GM11168 (cell line): ENCODE data around the gene KDM5B.
"Not testable (repeated sequence)": the region's sequence is repeated elsewhere in the genome, so short reads cannot be mapped to it uniquely, and the experiment has no call there.

ENCODE experiments used
- in situ Hi-C: fragments of 300-500 bp; cut with MboI; formaldehyde crosslinking; loops from one replicate; pipeline ENCODE4 v1.12.0; 2022; ENCODE audit warnings: low sequenced_read_pairs; ENCODE audit not compliant: unreplicated experiment

KDM5B gene

DNA sequence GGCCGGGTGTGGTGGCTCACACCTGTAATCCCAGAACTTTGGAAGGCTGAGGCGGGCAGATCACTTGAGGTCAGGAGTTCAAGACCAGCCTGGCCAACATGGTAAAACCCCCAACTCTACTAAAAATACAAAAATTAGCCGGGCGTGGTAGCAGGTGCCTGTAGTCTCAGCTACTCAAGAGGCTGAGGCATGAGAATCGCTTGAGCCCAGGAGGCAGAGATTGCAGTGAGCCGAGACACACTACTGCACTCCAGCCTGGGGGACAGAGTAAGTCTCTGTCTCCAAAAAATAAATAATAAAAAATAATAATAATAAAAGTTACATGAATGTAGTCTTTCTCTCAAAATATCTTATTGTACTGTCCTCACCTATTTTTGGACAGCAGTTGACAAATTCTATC is 13.3 kb downstream of the KDM5B start:
- in situ Hi-C loops, result not testable (repeated sequence)

- in situ Hi-C loops, result no loop called here
These were observed 14.0 kb downstream of the KDM5B start for GRCh38 chr1:202794051-202794740.

GRCh38 chr1:202791077-202791747 is 17.0 kb downstream of the KDM5B start:
- in situ Hi-C loops, result no loop called here

GRCh38 chr1:202788800-202789199 is 19.4 kb downstream of the KDM5B start:
- in situ Hi-C loops, result no loop called here

- in situ Hi-C loops, result no loop called here
These were observed 21.4 kb downstream of the KDM5B start for GRCh38 chr1:202786804-202787203.

DNA sequence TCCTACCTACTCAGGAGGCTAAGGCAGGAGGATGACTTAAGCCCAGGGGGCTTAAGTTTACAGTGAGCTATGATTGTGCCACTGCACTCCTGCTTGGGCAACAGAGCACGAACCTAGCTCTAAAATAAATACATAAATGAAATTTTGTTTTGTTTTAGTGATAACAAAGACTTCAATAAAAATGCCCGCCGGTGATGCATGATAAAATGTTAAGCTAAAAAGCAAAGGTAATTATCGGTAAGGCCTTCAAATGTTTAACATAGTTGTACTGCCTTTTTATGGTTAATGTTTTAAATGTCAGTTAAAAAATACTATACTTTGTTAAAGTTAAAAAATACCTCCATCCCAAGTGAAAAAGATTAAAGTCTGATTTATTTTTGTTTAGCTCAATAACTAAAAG is 27.0 kb downstream of the KDM5B start:
- in situ Hi-C loops, result no loop called here

DNA sequence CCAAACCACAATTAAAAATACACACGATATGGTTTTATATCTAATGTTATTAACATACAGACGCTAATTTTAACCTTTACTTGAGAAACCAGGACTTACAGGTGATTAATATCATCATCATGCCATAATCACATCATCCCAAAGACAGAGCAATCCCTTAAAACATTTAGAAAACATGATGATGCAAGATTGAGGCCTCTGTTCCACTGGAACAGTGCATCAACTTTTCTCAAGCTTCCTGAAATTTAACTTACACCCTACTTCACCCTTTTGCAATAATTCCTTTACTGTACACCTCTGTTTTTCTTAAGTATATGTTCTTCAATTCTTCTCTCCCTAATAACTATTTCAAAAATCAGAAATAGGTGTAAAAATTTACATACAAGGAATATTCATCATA is 38.1 kb downstream of the KDM5B start:
- in situ Hi-C loops, result no loop called here

GRCh38 chr1:202765721-202766120 is 42.5 kb downstream of the KDM5B start:
- in situ Hi-C loops, result no loop called here

DNA sequence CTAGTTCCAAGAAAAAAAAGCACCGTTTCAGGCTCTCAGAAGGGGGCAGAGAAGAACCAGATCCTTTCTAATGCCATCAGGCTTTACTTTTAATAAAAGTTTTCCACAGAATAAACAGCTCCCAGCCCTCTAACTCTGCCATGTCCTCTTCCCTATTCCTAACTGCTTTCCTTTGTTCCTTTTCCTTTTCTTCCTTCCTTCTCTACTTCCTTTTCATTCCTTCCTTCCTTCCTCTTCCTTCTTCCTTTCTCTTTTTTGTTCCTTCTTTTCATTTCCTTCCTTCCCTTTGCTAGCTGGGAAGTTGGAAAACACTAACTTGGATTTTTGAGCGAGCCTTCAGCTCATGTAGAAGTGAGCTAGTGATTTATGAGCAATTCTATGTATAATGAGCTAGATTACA is 46.2 kb downstream of the KDM5B start:
- in situ Hi-C loops, result no loop called here

GRCh38 chr1:202760589-202760988 is 47.6 kb downstream of the KDM5B start:
- in situ Hi-C loops, result no loop called here

DNA sequence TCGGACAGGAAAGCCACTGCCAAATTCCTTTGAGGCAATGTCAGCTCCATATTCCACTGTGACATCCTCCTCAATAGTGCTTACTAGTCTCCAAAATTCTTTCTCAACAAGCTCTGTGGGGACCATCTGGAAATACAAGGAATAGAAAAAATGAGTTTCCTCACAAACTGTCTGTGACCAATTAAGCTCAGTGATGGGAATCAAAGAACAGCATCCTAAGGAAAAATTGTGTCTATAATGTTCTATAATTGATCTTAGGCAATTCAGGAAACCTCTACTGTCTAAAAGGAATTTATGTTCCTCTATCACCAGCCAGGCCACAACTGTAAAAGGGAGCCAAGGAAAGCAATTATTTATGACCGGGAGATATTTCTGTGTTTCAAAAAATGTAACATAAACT is 51.8 kb downstream of the KDM5B start:
- in situ Hi-C loops, result no loop called here

DNA sequence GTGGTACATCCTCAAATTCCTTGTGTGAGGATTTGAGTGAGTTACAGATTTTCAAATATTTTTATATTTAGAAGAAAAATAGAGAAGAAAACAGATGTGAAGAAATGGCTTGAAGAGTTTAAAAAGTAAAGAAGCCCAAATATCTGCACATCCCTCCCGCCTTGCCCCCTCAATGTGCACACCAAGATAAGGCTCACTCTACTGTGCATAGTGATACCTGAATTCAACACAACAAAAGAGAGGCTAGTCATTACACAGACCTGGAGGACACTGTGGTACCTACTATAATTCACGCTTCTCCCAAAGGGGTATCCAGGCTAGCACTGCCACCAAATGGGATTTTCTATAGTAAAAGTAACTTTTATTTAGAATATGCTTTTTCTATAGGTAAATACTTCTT is 53.9 kb downstream of the KDM5B start:
- in situ Hi-C loops, result no loop called here

DNA sequence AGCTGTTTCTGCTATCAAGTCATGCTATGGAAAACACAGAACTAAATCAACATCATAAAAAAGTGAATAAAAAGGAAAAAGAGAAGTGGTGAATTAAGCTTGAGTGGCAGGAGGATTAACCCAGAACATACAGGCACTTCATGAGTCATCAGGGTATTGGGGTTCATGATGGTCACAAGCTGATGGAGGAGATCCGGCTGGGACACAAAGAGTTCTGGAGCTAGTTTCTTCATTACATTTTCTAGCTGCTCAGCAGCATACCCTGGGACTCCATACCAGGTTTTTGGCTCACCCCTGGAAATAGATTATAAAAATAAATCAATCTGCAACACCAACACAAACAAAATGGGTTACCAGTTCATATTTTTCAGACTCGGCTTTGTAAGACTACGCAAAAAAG is 55.4 kb downstream of the KDM5B start:
- in situ Hi-C loops, result no loop called here

- in situ Hi-C loops, result no loop called here
These were observed 57.5 kb downstream of the KDM5B start for GRCh38 chr1:202750761-202751160.

GRCh38 chr1:202750024-202750423 is 58.2 kb downstream of the KDM5B start:
- in situ Hi-C loops, result no loop called here

DNA sequence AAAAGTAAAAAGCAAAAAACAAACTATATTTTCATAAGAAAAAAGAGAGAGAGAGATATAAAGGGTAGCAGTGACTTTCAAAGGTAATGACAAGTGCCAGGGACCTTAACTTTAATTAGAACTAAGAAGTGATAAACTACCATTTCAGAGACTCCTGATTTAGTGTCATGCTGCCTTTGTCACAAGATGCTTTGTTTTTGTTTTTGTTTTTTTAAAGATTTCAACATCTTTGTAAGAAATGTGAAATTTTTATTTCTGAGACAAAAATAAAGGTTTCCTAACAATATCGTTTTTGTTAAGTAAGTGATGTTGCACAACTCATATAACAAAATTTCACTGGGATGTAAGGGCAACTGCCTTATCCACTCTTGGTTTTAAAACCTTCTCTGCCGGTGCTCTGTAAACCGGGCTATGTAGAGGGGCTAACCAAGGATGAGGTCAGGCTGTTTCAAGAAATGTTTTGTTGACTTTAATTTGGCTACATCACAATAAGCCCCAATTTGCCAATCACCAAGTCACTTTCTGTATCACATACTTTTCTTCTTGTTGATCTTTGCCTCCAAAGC is 62.8 kb downstream of the KDM5B start:
- in situ Hi-C loops, result no loop called here

DNA sequence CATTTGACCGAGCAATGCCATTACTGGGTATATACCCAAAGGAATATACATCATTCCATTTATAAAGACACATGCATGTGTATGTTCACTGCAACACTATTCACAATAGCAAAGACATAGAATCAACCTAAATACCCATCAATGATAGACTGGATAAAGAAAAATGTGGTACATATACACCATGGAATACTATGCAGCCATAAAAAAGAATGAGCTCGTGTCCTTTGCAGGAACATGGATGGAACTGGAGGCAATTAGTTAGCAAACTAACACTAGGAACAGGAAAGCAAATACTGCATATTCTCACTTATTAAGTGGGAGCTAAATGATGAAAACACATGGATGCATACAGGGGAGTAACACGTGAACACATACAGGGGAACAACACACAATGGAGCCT is 63.5 kb downstream of the KDM5B start:
- in situ Hi-C loops, result not testable (repeated sequence)

DNA sequence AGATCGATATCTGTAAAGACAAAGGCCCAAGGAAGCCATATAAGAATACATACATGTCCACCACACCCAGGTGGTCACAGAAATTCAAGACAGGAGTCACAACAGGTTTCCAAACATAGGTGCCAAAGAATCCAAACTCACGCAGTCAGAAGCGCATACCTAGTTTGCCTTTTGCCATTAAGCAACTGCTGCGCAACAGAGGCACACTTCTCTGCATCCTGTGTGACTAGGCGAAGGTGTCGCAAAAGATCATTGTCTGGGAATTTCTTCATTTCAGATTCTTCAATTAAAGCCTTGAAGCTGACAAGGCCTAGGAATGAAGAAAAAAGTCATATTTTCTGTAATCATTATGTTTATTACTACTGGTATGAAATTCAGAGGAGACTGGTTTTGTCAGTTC is 65.7 kb downstream of the KDM5B start:
- in situ Hi-C loops, result no loop called here

DNA sequence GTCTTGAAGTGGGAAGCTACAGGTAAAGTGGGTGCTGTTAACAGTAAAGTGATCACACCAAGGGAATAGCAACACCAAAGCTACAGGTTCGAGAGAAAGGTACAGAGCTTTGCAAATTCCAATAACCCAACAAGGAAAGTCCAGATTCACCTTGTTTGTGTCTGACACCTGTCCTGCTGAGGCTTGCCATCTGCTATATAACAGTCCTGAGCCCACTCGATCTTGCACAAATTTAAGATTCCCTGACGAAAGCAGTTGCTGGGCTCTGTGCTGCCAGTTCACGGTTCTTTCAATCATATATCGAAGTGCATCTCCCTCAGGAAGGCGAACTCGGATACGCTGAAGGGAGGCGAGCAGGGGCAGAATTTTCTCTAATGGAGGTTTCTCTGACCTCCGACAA is 75.0 kb downstream of the KDM5B start:
- in situ Hi-C loops, result no loop called here

DNA sequence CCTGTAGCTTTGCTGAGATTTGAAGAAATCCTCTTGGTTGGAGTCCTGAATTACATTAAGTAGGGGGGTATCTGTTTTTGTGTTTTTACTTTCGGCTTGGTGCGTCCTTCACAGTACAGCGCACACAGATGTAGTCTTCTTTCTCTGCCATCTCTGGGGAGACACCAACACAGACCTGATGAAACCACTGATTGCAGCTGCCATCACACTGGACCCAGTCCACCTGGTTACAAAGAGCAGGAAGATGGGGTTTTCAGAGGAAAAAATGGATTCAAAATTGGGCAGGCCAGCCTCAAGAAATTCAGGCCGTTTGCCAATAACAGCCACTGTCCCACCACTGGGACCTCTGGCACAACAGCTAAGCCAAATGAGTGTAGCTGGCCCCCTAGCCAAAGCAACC is 79.3 kb downstream of the KDM5B start:
- in situ Hi-C loops, result no loop called here

GRCh38 chr1:202725526-202725925 is 82.7 kb downstream of the KDM5B start:
- in situ Hi-C loops, result no loop called here

- in situ Hi-C loops, result loop anchor here (5.0 to 25.0 kb wide), 2 partner anchors 71 to 261 kb away; no protein-coding TSS in a partner anchor
These were observed 84.5 kb downstream of the KDM5B start for GRCh38 chr1:202723708-202724107.
